NT2/D1 (cell line): ENCODE data around the gene SLC39A13.

Experiments used
- YY1 ChIP-seq: IDR thresholded peaks from 2 replicates; pipeline ENCODE4 v1.6.1; 2011; ENCODE audit not compliant: insufficient read length, insufficient read depth
- ZNF274 ChIP-seq: IDR thresholded peaks from 2 replicates; pipeline ENCODE4 v1.6.1; 2011; ENCODE audit warnings: mild to moderate bottlenecking, low read depth, low read length

GRCh38 chr11:47403571-47403970 lies 4.8 kb upstream of the SLC39A13 start:
- TF ChIP-seq YY1 = no peak
- TF ChIP-seq ZNF274 = no peak
